A673 (cell line): ENCODE results near the gene KAT8.

Experiments used
- CTCF ChIP-seq: fragments of 300-800, 200-600 bp; sonication (generic); conservative IDR thresholded peaks from 2 replicates; pipeline ENCODE4 v1.5.1; 2017; ENCODE audit warnings: low read depth, mild to moderate bottlenecking, antibody characterized with exemption, low read length, moderate library complexity, mixed read lengths
- EZH2 ChIP-seq: fragments of 200-600 bp; sonication (generic); IDR thresholded peaks from 2 replicates; pipeline ENCODE4 v1.6.1; 2017; ENCODE audit warnings: borderline replicate concordance, low read depth, mild to moderate bottlenecking, mixed read lengths, antibody characterized with exemption, low read length; ENCODE audit not compliant: poor library complexity, severe bottlenecking

GRCh38 chr16:31131416-31131815 lies 14.0 kb downstream of the KAT8 start:
- no peak for TF ChIP-seq CTCF
- no peak for TF ChIP-seq EZH2
